ENCODE results near the gene FBXO28.
"Not testable (repeated sequence)": the region's sequence is repeated elsewhere in the genome, so short reads cannot be mapped to it uniquely, and the experiment has no call there.

FBXO28 gene

GRCh38 chr1:224193319-224193966, 79.5 kb downstream of the FBXO28 start:
- DNase-seq: no peak

GRCh38 chr1:224196813-224197600, 83.1 kb downstream of the FBXO28 start:
- DNase-seq: no peak

- no peak for DNase-seq
Measured at GRCh38 chr1:224198572-224198971, 84.7 kb downstream of the FBXO28 start.

GRCh38 chr1:224199679-224200078, 85.8 kb downstream of the FBXO28 start:
- no peak for DNase-seq

GRCh38 chr1:224201383-224201782, 87.5 kb downstream of the FBXO28 start:
- no peak for DNase-seq

GRCh38 chr1:224201853-224202252, 87.9 kb downstream of the FBXO28 start:
- DNase-seq: no peak

- no peak for DNase-seq
Measured at GRCh38 chr1:224203243-224204016, 89.5 kb downstream of the FBXO28 start.

GRCh38 chr1:224205438-224205840, 91.5 kb downstream of the FBXO28 start:
- no peak for DNase-seq

- DNase-seq: not testable (repeated sequence)
Measured at GRCh38 chr1:224205931-224206538, 92.1 kb downstream of the FBXO28 start.

GRCh38 chr1:224211206-224211962, 97.5 kb downstream of the FBXO28 start:
- peak; percentile 65 for DNase-seq

Measured in NCI-H1092 (cell line).